Mesendoderm (in vitro differentiated cells): ENCODE measurements around the gene CAPN1. TPM values are rescaled to one million over a fixed set of nuclear protein-coding genes. Genes with fewer than 3 reads are reported as not detected.

Source experiments
- DNase-seq: peaks from one replicate; pipeline ENCODE4 v3.0.0; 2013
- H2AK5ac ChIP-seq: 2 replicates; pipeline ENCODE4 v1.6.1; 2013; ENCODE audit warnings: low read length, inconsistent platforms
- H2BK120ac ChIP-seq: 2 replicates; pipeline ENCODE4 v1.6.1; 2013; ENCODE audit warnings: low read depth, mild to moderate bottlenecking, low read length, moderate library complexity, mixed read lengths
- H2BK15ac ChIP-seq: replicated peaks from 2 replicates; pipeline ENCODE4 v1.6.1; 2013; ENCODE audit warnings: low read depth, mild to moderate bottlenecking, moderate library complexity
- H2BK5ac ChIP-seq: 2 replicates; pipeline ENCODE4 v1.6.1; 2013; ENCODE audit warnings: low read length, inconsistent platforms
- H3K18ac ChIP-seq: 2 replicates; pipeline ENCODE4 v1.6.1; 2013; ENCODE audit warnings: mild to moderate bottlenecking, low read length, mixed read lengths
- H3K23ac ChIP-seq: one replicate; pipeline ENCODE4 v1.6.1; 2013; ENCODE audit warnings: low read length
- H3K27ac ChIP-seq: 2 replicates; pipeline ENCODE4 v1.5.1; 2013; ENCODE audit warnings: low read depth, mild to moderate bottlenecking, inconsistent platforms, low read length, moderate library complexity
- H3K27me3 ChIP-seq: 2 replicates; pipeline ENCODE4 v1.6.1; 2013; ENCODE audit warnings: low read length, control low read depth, mild to moderate bottlenecking, inconsistent platforms; ENCODE audit not compliant: insufficient read depth, poor library complexity
- H3K36me3 ChIP-seq: 2 replicates; pipeline ENCODE4 v1.6.1; 2013; ENCODE audit warnings: low read length, inconsistent platforms; ENCODE audit not compliant: control insufficient read depth, insufficient read depth
- H3K4ac ChIP-seq: one replicate; pipeline ENCODE4 v1.6.1; 2013; ENCODE audit warnings: low read depth, mild to moderate bottlenecking, low read length, moderate library complexity
- H3K4me1 ChIP-seq: 2 replicates; pipeline ENCODE4 v1.6.1; 2013; ENCODE audit warnings: low read depth, low read length, inconsistent platforms; ENCODE audit not compliant: control insufficient read depth
- H3K4me2 ChIP-seq: 2 replicates; pipeline ENCODE4 v1.6.1; 2013; ENCODE audit warnings: low read length
- H3K4me3 ChIP-seq: 2 replicates; pipeline ENCODE4 v1.5.1; 2013; ENCODE audit warnings: mild to moderate bottlenecking, low read length
- H3K56ac ChIP-seq: one replicate; pipeline ENCODE4 v1.6.1; 2013; ENCODE audit warnings: low read length
- H3K79me1 ChIP-seq: 2 replicates; pipeline ENCODE4 v1.6.1; 2013; ENCODE audit warnings: low read length, inconsistent platforms
- H3K79me2 ChIP-seq: 2 replicates; pipeline ENCODE4 v1.6.1; 2013; ENCODE audit warnings: mild to moderate bottlenecking, low read length; ENCODE audit not compliant: control insufficient read depth, insufficient read depth
- H3K9ac ChIP-seq: 2 replicates; pipeline ENCODE4 v1.6.1; 2013; ENCODE audit warnings: low read length, inconsistent platforms
- H4K5ac ChIP-seq: one replicate; pipeline ENCODE4 v1.6.1; 2013; ENCODE audit warnings: low read length
- H4K8ac ChIP-seq: one replicate; pipeline ENCODE4 v1.6.1; 2013; ENCODE audit warnings: low read depth, mild to moderate bottlenecking, control low read depth, low read length, moderate library complexity
- WGBS: extraction: QIAGEN DNeasy Blood & Tissue Kit; methylation state at CpG from one replicate; pipeline ENCODE4 v1.1.7; 2013; ENCODE audit warnings: low lambda C conversion rate, missing lambda C conversion rate; ENCODE audit not compliant: insufficient coverage; ENCODE audit errors: extremely low coverage; 5-methylcytosine and 5-hydroxymethylcytosine counted together
- small RNA-seq: library from polyadenylated mRNA; stranded (forward); fragments of <200 nt; extraction: miRNeasy Mini kit (QIAGEN cat#:217004); gene quantifications from one replicate; pipeline ENCODE3, GENCODE V24; 2013; ENCODE audit not compliant: insufficient read depth

Gene CAPN1

GRCh38 chr11:65260302-65260701 lies 78.6 kb downstream of the CAPN1 start:
- Histone ChIP-seq H3K36me3 (no peaks in the 10 kb centered on the region), H3K79me1 (peaks cover 3% of the 10 kb centered on the region), H2BK15ac (no peak overlapping the region), H2BK120ac (no peak overlapping the region), H2BK5ac (no peak overlapping the region), H3K27me3 (no peaks in the 10 kb centered on the region), H3K4me1 (peaks cover 7% of the 10 kb centered on the region), H3K4me2 (no peak overlapping the region), H3K23ac (no peak overlapping the region), H2AK5ac (no peak overlapping the region), H3K9ac (no peak overlapping the region), H3K56ac (no peak overlapping the region), H4K8ac (no peak overlapping the region), H3K79me2 (peaks cover 9% of the 10 kb centered on the region), H4K5ac (no peak overlapping the region), H3K18ac (no peak overlapping the region), H3K27ac (no peak overlapping the region), H3K4me3 (no peak overlapping the region), H3K4ac (no peak overlapping the region)
- no peak for DNase-seq
- WGBS: no CpG with 5 or more reads among the region's 17 CpGs

DNA sequence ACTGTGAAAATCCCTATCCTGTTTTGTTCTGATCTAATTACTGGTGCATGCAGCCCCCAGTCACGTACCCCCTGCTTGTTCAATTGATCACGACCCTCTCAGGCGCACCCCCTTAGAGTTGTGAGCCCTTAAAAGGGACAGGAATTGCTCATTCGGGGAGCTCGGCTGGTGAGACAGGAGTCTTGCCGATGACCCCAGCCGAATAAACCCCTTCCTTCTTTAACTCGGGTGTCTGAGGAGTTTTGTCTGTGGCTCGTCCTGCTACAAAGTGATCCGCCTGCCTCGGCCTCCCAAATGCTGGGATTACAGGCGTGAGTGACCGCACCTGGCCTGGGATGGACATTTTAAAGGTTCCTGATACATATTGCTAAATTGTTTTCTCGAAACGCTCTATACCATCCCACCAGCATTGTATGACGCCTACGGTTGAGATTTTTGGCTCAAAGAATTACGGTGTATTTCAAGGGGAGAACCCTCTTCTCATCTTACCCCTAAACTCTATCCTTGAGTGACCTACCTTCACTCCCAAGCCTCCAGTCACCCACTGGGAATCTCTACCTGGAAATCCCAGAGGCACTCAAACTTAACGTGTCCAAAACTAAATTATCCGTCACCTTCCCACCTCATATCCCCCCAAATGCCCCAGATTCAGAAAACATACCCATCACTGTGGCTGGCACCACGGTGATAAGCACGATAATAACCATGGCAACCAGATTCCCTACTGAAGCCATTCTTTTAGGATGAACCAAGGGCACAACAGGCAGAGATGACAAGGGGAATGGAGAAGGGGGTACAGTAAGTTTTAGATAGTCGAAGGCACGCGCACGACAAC lies 79.2 kb downstream of the CAPN1 start:
- peak overlapping the region; percentile 68 for H4K5ac ChIP-seq
- H3K56ac ChIP-seq: peak overlapping the region; percentile 97
- no peak overlapping the region for H2BK15ac ChIP-seq
- H3K36me3 ChIP-seq: no peaks in the 10 kb centered on the region
- no peak overlapping the region for H2BK120ac ChIP-seq
- H3K4me2 ChIP-seq: peak overlapping the region; percentile 63
- H3K18ac ChIP-seq: peak overlapping the region; percentile 68
- H3K27me3 ChIP-seq: no peaks in the 10 kb centered on the region
- H3K79me2 ChIP-seq: peaks cover 9% of the 10 kb centered on the region
- peaks cover 7% of the 10 kb centered on the region for H3K4me1 ChIP-seq
- H3K9ac ChIP-seq: peak overlapping the region; percentile 96
- H3K79me1 ChIP-seq: peaks cover 3% of the 10 kb centered on the region
- no CpG with 5 or more reads among the region's 26 CpGs for WGBS
- H2AK5ac ChIP-seq: no peak overlapping the region
- peak; percentile 82 for DNase-seq
- H3K23ac ChIP-seq: peak overlapping the region; percentile 29
- peak overlapping the region; percentile 69 for H3K4me3 ChIP-seq
- H2BK5ac ChIP-seq: peak overlapping the region; percentile 20
- no peak overlapping the region for H4K8ac ChIP-seq
- no peak overlapping the region for H3K4ac ChIP-seq
- no peak overlapping the region for H3K27ac ChIP-seq

Small RNA genes within 50 kb of the gene (small RNA-seq; reads per million reads assigned to genes)
- not detected for gene HIGD1AP10
- not detected for gene PDCL2P2
- 1.1 reads per million for gene RNU2-23P
